Kidney capillary endothelial cell (primary cell): ENCODE measurements around the gene GPATCH1.
"Not testable (repeated sequence)": the region's sequence is repeated elsewhere in the genome, so short reads cannot be mapped to it uniquely, and the experiment has no call there.

Source experiments
- DNase-seq: peaks from one replicate; pipeline ENCODE4 v3.0.0-alpha.2; 2018; ENCODE audit warnings: low spot score

Gene GPATCH1, protein sequence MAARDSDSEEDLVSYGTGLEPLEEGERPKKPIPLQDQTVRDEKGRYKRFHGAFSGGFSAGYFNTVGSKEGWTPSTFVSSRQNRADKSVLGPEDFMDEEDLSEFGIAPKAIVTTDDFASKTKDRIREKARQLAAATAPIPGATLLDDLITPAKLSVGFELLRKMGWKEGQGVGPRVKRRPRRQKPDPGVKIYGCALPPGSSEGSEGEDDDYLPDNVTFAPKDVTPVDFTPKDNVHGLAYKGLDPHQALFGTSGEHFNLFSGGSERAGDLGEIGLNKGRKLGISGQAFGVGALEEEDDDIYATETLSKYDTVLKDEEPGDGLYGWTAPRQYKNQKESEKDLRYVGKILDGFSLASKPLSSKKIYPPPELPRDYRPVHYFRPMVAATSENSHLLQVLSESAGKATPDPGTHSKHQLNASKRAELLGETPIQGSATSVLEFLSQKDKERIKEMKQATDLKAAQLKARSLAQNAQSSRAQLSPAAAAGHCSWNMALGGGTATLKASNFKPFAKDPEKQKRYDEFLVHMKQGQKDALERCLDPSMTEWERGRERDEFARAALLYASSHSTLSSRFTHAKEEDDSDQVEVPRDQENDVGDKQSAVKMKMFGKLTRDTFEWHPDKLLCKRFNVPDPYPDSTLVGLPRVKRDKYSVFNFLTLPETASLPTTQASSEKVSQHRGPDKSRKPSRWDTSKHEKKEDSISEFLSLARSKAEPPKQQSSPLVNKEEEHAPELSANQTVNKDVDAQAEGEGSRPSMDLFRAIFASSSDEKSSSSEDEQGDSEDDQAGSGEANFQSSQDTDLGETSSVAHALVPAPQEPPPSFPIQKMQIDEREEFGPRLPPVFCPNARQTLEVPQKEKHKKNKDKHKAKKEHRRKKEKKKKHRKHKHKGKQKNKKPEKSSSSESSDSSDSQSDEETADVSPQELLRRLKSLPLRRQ

DNA sequence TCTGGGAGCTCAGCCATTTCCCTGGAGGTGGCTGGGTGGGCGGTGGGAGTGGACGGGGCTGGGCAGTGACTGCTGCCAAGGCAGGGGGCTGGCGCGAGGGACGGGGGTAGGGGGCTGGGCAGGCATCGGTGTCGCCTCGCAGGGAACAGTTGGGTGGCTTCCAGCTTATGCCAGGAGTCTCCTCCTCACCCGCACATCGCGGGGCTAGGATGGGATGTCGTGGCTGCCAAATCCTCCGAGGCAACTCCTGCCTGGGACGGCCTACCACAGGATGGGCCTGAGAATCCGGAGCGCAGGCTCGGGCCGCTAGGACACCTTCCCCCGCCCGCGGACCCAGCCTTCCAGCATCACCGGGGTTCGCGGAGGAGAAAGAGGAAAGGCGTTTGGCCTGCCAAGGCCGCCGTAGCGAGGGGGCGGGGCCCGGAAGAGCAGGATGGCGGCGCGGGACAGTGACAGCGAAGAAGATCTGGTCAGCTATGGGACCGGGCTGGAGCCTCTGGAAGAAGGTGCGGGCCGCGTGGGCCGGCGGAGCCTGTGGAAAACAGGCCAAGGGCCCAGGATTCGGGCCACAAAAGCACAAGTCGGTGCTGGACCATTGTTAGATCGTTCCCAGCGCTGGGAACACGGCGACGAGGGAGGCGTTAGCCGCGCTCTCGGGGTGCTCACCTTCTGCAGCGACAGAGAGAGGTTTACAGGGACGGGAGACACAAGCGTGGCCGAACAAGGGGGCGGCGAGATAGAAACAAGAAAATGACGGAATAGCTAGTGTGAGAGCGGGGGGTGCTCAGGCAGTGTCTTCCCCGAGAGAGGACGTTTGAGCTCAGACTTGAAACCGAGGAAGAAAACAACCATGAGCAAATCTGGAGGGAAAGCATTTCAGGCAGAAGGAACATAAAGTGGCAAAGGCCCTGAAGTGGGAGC lies at the start of gene GPATCH1:
GPATCH1 (plus strand) TSS at position 421 of the 921 bp plus-strand sequence; CDS start at position 434, 13 bp downstream.
- DNase-seq: peak; percentile 73

DNA sequence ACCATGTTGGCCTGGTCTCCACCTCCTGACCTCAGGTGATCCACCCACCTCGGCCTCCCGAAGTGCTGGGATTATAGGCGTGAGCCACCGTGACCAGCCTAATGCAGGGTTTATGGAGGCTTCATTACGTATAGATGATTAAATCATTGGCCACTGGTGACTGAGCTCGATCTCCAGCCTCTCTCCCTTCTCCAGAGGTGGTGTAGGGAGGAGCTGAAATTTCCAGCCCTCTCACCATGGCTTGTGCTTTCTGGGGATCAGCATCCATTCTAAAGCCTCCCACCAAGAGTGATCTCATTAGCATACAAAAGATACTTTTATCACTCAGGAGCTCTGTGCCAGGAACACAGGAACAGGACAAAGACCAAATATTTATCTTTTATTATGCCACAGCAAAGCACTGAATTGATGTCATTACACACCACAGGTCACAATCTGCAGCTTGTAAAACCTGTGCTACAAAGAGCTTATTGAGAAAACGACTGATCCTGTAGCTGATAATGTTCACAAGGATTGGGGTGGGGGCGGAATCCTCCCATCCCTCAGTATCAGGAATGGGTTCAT lies 48.7 kb upstream of the GPATCH1 start:
- DNase-seq: no peak

DNA sequence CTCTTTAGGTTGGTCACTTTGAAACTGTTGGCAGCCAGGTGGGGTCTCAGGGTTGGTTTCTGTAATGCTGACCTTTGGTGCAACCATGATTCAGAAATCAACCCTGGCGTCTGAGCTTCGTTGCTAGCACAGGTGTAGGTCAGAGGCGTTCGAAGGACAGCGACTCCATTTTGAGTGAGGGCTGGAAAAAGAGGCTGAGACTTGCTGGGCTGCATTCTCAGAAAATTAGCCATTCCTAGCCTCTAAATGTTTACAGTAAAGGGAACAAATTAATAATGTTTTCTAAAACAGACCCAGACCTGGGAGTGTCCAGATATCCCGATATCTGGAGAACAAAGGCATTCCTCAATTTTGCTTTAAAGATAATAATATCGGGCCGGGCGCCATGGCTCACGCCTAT lies 45.5 kb upstream of the GPATCH1 start:
- DNase-seq: no peak

DNA sequence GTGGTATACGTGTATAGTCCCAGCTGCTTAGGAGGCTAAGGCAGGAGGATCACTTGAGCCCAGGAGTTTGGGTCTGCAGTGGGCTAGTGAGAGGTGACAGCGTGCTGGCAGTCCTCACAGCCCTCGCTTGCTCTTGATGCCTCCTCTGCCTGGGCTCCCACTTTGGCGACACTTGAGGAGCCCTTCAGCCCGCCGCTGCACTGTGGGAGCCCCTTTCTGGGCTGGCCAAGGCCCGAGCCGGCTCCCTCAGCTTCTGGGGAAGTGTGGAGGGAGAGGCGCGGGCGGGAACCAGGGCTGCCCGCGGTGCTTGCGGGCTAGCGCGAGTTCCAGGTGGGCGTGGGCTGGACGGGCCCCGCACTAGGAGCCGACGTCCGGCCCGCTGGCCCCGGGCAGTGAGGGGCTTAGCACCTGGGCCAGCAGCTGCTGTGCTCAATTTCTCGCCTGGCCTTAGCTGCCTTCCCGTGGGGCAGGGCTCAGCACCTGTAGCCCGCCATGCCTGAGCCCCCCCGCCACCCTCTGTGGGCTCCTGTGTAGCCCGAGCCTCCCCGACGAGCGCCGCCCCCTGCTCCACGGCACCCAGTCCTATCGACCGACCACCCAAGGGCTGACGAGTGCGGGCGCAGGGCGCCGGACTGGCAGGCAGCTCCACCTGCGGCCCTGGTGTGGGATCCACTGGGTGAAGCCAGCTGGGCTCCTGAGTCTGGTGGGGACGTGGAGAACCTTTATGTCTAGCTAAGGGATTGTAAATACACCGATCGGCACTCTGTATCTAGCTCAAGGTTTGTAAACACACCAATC lies 44.4 kb upstream of the GPATCH1 start:
- not testable (repeated sequence) for DNase-seq

DNA sequence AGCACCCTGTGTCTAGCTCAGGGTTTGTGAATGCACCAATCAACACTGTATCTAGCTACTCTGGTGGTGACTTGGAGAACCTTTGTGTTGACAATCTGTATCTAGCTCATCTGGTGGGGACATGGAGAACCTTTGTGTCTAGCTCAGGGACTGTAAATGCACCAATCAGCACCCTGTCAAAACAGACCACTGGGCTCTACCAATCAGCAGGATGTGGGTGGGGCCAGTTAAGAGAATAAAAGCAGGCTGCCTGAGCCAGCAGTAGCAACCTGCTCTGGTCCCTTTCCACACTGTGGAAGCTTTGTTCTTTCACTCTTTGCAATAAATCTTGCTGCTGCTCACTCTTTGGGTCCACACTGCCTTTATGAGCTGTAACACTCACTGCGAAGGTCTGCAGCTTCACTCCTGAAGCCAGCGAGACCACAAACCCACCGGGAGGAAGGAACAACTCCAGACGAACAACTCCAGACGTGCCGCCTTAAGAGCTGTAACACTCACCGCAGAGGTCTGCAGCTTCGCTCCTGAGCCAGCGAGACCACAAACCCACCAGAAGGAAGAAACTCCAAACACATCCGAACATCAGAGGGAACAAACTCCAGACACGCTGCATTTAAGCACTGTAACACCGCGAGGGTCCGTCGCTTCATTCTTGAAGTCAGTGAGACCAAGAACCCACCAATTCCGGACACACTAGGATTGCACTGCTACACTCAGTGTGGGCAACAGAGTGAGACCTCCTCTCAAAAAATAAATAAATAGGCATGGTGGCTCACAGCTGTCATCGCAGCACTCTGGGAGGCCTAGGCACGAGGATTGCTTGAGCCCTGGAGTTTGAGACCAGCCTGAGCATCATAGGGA lies 43.6 kb upstream of the GPATCH1 start:
- not testable (repeated sequence) for DNase-seq

DNA sequence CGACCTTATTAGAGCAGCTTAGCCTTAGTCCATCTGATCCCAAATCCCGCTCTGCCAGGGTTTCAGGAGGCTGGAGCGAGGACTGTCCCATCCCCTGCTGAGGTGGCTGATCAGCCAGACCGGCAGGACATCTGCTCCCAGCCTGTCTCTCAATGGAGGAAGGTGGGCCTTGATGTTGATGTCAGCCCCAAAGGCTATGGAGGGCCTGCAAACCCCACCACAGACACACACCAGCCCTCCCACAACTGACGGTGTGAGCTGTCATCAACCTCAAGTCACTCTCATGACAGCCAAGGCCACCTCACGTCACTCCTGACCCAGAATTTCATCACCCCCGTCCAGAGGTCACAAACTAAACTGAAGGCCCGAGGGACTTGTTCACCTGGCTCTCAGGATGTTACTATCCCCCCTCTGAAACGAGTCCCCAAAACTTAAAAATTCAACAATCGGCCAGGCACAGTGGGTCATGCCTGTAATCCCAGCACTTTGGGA lies 41.8 kb upstream of the GPATCH1 start:
- no peak for DNase-seq

DNA sequence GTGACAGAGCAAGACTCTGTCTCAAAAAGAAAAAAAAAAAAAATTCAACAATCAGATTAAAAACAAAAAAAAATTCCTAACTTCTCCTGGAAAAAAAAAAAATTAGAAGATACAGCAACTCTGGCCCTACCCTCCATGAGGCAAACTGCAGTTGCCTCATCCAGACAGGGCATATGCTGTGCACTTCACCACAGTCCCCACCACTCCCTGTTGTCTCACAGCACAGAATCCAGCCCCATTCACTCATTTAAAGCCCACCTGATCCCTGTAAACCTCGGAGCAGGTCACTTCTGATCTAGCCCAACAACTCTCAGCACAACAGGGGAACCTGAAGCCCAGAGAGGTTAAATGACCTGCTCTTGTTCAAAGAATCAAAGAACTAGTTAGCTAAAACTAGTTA lies 41.2 kb upstream of the GPATCH1 start:
- DNase-seq: no peak

DNA sequence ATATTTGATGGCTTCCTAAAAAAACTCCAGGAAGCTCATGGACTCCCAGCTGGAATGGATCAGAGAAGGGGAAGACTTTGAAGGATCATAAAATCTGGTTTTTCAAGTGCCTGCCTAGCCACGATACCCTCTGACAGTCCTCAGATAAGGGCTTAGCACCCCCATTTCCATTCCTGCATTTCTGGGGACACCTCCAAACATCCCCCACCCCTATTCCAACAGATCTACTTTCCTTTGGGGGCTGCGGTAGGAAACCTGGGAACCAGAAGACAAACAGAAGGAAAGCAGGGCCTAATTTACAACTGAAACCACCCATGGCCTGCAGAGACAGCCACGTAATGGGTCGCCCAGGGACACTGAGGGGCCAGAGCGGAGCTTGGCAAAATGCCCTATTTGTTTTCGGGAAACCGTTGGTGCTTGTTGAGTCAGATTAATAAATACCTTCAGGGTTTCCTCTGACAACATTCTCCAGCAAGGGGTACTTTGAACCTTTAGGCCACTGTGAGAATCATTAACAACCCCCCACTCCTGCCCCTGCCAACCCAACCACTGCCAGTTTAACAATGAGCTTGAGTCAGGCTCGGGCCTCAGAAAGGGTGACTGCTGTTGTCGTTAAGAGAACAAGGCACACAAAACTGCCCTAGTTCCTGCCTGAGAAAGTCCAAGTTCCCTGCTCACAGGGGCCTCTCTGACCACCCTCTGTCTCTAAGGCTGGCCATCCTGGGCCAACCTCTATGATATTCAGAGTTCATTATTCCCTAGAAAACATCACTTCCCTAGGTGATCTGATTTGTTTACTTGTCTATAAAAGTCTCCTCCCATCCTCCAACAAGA lies 39.8 kb upstream of the GPATCH1 start:
- peak; percentile 5 for DNase-seq

DNA sequence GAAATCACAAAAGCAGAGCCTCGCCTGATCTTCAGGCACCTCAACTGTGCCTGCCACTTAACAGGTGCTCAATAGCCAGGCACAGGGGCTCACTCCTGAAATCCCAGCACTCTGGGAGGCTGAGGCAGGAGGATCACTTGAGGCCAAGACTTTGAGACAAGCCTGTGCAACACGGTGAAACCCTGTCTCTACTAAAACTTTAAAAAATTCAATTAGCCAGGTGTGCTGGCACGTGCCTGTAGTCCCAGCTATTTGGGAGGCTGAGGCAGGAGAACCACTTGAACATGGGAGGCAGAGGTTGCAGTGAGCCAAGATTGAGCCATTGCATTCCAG lies 39.2 kb upstream of the GPATCH1 start:
- not testable (repeated sequence) for DNase-seq

DNA sequence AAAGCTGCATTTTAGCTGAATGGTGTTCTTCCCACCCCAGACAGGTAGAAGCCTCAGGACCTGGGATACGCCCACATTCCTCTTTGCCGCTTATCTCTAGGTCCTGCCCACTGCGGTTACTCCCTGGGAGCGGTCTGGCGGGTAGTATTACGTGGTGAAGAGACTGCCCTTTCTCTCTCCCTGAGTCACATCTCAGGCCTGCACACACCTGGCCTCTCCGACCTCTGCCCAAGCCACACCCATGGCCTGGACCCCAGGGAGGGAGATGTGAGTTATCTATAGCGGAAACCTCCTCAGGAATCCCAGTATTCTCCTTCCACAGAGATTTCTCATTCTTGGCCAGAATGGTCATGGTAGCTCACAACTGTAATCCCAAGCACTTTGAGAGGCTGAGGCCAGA lies 33.6 kb upstream of the GPATCH1 start:
- DNase-seq: no peak

DNA sequence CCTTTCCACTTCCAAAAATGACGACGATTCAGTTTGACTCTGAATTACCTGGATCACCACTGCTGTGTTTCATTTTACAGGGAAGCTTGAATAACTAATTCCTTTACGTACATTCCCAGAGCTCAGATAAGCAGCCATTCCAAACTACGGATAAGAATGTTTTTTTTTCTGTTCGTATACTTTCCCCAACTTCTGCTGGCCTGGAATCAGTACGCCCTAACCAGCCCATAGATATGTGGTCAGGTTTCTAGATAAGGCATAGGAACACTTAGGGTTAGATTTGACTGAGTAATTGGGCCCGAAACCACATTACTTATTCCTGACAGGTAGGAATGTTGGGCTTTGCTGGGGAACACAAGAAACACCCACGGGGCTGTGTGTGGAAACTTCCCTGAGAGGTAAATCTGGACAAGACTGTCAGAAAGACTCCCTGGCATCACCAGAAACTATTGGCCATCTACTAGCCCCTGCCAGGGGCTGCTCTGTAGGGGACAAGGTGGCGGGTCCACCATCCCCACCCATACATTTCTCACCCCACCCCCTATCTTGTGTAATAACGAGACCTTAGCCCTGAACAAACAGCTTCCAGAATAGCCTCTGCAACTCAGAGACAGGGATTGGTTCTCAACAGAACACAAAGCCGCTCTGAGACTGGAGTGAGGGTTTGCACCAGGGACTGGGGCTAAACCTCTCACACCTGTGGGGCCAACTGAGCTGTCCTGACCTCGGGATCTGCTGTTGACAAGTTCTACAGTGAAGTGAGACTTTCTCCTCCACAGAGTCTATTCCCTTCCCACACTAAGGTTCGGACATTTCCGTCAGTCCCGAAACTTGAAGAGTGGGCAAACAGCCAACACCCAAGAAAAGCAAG lies 31.9 kb upstream of the GPATCH1 start:
- DNase-seq: no peak

DNA sequence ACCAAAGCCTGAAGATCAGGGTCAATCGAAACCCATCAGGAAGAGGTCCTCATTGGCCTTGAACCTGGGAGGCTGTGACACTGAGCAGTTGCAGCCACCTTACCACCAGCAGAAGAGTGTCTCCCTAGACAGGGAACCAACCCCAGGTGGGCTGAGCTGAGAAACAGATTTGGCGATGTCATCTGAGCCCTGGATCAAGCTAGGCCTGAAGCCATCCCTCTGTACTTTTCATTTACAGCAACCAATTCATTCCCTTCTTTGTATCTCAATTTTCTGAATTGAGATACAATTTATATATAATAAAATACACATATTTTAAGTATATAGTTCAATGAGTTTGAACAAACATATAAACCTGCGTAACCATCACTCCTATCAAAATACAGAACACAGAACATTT lies 30.9 kb upstream of the GPATCH1 start:
- DNase-seq: no peak

DNA sequence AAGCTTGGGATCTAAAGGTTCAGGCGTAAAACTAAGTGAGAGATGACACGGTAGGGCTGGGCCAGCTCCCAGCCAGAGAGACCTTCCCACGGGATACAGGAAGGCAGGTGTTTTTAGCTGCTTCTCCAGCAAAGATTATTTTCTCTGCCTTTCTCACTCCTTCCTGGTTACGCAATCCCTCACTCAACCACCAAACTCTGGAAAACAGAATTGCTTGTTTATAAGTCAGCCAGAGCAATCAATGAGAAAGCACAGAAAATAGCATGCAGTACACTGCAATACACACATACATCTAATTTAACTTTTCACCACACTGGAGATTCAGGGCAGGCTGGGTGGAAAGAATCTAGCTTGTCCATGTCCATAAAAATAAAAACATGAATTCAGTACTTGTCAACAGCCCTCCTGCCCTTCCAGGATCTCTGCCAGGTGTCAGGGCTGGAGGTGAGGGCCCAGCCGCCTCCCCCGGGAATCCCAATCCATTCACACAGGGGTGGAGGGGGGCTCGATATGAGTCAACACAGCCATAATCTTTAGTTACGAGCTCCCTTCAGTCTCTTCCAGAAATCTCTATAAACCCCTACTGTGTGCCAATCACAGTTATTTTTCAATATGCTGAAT lies 28.5 kb upstream of the GPATCH1 start:
- no peak for DNase-seq

DNA sequence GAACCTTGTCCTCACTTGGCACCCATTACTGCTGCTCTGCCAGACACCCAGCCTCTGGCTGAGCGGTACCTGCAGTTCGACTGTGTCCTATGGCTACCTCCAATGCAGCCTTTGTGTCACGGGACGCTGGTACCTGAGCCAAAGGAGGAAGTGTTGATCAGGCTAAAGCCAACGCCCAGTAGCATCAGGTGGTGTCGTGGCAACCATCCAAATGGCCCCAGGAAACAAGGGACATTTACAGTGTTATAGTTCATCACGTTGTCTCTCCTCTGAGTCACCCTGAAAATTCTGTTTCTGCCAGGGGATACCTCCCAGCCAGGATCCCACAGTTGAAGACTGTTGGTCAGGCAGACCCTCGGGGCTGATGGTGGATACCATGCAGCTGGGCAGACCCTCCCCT lies 26.4 kb upstream of the GPATCH1 start:
- no peak for DNase-seq

DNA sequence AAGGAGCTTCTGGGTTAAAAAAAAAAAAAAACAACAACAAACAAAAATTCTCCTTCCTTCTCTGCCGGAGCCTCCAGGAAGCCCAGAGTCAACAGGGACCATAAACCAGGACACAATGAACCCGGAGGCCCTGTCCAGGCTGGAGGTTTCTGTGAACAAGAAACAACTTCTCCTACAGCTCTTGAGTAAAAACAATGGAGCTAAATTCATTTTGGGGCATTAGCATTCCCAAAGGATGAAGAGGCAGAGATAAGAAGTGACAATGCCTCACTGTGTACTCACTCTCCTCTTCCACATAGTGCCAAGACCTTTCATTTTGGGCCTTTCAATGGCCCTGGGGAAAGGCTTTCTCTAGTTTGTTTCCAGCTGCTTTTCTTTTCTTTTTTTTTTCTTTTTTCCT lies 25.3 kb upstream of the GPATCH1 start:
- no peak for DNase-seq

DNA sequence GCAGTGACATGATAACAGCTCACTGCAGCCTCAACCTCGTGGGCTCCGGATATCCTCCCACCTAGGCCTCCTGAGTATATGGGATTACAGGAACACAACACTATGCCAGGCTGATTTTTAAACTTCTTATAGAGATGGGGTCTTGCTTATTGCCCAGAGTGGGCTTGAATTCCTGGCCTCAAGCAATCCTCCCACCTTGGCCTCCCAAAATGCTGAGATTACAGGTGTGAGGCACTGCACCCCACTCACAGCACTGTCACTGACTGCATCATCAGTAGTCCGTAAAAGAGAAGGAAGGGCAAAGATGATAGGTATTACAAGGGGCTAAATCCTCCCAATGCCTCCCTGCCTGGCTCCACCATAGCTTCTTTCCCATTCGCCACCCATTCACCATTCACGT lies 20.4 kb upstream of the GPATCH1 start:
- DNase-seq: no peak

DNA sequence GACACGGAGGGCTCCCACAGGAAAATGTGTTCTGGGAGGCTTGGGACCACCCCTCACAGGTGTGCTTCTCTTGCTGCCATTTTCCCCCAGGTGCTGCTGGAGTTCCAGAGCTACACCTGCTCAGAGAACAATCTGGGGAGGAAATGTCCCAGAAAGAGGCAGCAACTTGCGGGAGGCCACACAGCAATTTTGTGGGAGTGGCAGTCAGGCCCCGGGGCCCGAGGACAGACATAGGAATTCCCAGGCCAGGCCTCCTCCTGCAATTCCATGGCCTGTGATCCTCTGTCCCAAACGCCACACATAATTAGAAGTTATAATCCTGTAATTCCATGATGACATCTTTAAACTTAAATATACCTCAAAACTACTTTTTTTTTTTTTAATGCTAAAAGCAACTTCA lies 18.1 kb upstream of the GPATCH1 start:
- DNase-seq: no peak
